Epithelial cell of esophagus (primary cell): ENCODE data around the gene ANKRD34A.
A peak's percentile ranks its signal among the peaks of the same experiment; 100 is the strongest.
"Not testable (repeated sequence)": the region's sequence is repeated elsewhere in the genome, so short reads cannot be mapped to it uniquely, and the experiment has no call there.

Source experiments
- DNase-seq: peaks from one replicate; pipeline ENCODE4 v3.0.0; 2010; ENCODE audit warnings: low read depth
- H3K4me3 ChIP-seq: 2 replicates; pipeline ENCODE4 v1.5.1; 2011; ENCODE audit warnings: mild to moderate bottlenecking, low read length, control low read depth
- CTCF ChIP-seq: IDR thresholded peaks from 2 replicates; pipeline ENCODE4 v1.5.1; 2011; ENCODE audit warnings: low read depth, mild to moderate bottlenecking, low read length, control low read depth, inconsistent platforms; ENCODE audit not compliant: insufficient read depth; ENCODE audit errors: missing control alignments

The ANKRD34A gene

DNA sequence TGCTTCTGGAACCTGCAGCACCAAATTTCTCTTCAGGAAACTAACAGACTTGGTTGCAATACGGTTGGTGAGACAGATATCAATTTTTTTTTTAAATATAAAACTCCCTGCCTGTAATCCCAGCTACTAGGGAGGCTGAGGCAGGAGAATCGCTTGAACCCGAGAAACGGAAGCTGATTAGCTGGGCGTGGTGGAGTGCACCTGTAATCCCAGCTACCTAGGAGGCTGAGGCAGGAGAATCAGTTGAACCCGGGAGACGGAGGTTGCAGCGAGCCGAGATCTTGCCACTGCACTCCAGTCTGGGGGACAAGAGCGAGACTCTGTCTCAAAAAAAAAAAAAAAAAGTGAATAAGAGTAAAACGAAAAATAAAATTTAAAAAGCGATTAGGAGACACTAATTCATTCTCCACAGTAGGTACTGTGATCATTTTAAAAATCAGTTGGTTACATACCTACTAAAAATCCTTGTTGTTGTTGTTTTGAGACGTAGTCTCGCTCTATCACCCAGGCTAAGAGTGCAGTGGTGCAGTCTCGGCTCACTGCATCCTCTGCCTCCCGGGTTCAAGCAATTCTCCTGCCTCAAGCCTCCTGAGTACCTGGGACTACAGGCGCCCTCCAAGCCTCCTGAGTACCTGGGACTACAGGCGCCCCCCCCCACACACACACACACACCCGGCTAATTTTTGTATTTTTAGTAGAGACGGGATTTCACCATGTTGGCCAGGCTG, 36.3 kb downstream of the ANKRD34A start:
- no peak for TF ChIP-seq CTCF
- peak overlapping the region; percentile 91 for H3K4me3 ChIP-seq
- no peak for DNase-seq

DNA sequence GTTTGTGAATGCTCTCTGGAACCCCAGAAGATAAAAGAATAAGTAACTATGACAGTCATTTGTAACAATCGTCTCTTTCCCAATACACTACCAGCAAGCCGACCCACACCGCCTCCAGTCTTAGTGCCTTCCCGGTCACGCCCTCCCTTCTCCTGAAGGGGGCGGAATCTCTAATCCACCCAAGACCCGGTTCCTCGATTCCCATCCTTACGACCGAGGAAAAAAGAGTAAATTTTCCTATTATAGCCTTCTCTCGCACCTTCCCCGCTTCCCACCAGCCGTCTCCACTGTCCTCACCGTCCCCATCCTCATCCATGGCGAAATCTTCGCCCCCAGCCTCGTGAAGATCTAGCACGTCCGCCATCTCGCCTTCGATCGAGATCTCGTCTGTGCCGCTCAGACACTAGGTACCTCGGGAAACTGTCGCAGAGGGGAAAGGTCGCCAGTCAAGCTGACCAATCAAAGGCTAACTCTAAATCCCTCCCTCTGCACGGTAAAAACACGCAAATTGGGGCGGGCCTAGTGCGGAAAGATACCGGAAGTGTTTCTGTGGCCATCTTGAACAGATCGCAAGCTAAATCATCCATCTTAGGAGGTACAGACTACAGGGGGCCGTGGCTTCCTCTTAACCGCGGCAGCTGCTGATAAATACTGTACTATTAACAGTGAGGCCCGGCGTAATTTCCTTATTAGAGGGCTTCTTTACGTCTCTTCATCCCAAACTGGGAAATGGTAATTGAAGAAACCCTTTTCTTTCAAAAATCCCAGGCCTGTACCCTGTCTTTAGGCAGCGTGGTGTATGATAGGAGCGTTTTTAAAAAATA, 37.1 kb downstream of the ANKRD34A start, which contains the start of gene RBM8A:
RBM8A (minus strand) TSS at position 422 of the 824 bp plus-strand sequence; CDS start at position 364, 58 bp downstream.
- peak; percentile 99 for DNase-seq
- H3K4me3 ChIP-seq, result peak within 1 kb of the TSS; percentile 91
- TF ChIP-seq CTCF, result peak; percentile 66

DNA sequence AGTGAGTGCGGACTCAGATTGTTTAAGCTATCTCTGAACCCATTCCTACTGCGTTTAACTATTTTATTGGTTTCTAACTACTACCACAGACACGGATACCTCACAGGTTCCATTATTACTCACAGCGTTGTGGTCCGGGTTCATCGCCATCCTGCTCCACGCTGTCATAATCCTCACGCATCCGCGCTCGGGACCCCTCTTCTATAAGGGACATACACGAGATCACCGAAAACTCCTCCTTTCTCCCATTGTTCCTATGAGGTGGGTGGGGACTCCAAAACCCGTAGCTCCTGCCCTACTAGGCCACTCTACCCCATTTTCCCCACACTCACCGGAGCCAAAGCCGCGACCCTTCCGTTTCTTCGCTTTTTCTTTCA, 37.7 kb downstream of the ANKRD34A start:
- no peak for DNase-seq

DNA sequence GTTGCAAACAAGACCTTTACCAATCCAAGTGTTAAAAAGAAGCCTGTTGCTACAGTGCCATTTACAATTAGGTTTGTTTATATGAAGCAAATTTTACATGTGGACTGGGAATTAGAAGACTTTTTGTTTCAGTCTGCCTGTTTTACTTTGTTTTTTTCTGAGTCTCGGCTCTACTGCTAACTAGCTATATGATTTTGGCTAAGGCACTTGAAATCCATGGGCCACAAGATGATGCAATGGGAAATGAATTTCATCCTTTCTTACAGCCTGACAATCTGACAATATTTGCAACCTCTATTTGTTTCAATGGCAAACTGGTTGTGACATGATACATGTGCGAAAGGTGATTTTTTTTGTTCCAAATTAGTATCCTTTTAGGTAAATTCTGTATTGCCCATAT, 42.1 kb downstream of the ANKRD34A start:
- H3K4me3 ChIP-seq, result no peak overlapping the region
- no peak for DNase-seq
- TF ChIP-seq CTCF, result no peak

More for the DNA sequence above, 37.7 kb downstream of the ANKRD34A start:
- TF ChIP-seq CTCF, result no peak
- peak overlapping the region; percentile 91 for H3K4me3 ChIP-seq

DNA sequence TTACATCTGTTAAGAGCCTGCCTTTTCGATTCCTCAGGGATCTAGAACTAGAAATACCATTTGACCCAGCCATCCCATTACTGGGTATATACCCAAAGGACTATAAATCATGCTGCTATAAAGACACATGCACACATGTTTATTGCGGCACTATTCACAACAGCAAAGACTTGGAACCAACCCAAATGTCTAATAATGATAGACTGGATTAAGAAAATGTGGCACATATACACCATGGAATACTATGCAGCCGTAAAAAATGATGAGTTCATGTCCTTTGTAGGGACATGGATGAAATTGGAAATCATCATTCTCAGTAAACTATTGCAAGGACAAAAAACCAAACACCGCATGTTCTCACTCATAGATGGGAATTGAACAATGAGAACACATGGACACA, 44.1 kb downstream of the ANKRD34A start:
- not testable (repeated sequence) for H3K4me3 ChIP-seq

DNA sequence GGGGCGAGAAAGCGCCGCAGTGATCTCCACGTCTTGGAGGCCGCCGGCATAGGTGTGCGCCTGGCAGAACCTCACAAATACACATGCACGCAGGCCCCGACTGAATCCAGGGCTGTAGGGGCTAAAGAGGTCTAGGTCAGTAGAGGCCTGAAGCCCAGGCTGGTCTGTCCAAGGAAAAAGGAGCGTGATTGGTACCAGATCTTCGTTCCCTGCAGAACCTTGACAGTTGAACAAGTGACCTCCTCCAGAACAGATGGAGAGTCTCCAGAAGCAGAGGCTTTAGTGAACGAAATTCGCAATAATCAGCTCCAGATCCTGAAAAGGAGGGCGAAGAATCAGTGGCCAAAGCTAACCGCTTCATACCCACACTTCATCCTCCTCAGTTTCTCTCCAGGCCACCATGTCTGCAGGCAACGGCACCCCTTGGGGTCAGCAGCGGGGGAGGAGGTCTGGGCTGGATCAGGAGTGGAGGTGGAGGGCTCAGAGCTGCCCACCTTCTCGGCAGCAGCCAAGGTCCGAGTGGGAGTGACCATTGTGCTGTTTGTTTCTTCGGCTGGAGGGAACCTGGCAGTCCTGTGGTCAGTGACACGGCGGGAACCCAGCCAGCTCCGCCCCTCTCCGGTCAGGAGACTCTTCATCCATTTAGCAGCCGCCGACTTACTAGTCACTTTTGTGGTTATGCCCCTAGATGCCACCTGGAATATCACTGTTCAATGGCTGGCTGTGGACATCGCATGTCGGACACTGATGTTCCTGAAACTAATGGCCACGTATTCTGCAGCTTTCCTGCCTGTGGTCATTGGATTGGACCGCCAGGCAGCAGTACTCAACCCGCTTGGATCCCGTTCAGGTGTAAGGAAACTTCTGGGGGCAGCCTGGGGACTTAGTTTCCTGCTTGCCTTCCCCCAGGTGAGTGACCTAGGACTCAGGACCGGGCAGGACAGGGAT, 45.1 kb downstream of the ANKRD34A start:
- no peak for TF ChIP-seq CTCF
- H3K4me3 ChIP-seq, result peak overlapping the region; percentile 95
- DNase-seq, result peak; percentile 26

More for the DNA sequence above, 44.1 kb downstream of the ANKRD34A start:
- DNase-seq, result not testable (repeated sequence)
